Measurements from ENCODE around the gene RAB31. TPM values are rescaled to one million over a fixed set of nuclear protein-coding genes. Genes with fewer than 3 reads are reported as not detected.

Gene RAB31
- total and polyA plus RNA-seq, 5 donors from 2014 or later: 0.78 to 5.8 (median 1.3) TPM

- Histone ChIP-seq H3K9me3 (ENCODE audit: control insufficient read depth in 2 of 2, low read length in 2 of 2) (no peaks in the 10 kb centered on the region), H3K27ac (ENCODE audit: insufficient read depth, low read length, poor library complexity, severe bottlenecking) (no peak overlapping the region), H3K27me3 (ENCODE audit: control insufficient read depth, insufficient read depth, low read length) (no peaks in the 10 kb centered on the region), H3K4me1 (ENCODE audit: control insufficient read depth, insufficient read depth, low read length, poor library complexity, severe bottlenecking) (no peaks in the 10 kb centered on the region), H3K4me3 (ENCODE audit: low read depth, low read length) (no peak overlapping the region), H3K36me3 (ENCODE audit: control insufficient read depth, insufficient read depth, low read length) (no peaks in the 10 kb centered on the region)
- H3K27ac Mint-ChIP-seq: no peak overlapping the region
- no peaks in the 10 kb centered on the region for H3K36me3 Mint-ChIP-seq
- no peaks in the 10 kb centered on the region for H3K27me3 Mint-ChIP-seq
- H3K9me3 Mint-ChIP-seq: peaks cover 0 to 7% (median 4%) of the 10 kb centered on the region in 7 donors
- no peaks in the 10 kb centered on the region for H3K4me1 Mint-ChIP-seq
- H3K4me3 Mint-ChIP-seq: no peak overlapping the region
- ATAC-seq (ENCODE audit: low read depth in 2 of 2) (no peak), DNase-seq (no peak)
Observed at GRCh38 chr18:9791991-9792390, 83.9 kb downstream of the RAB31 start.

- Histone ChIP-seq H3K27me3 (ENCODE audit: control insufficient read depth, insufficient read depth, low read length) (no peaks in the 10 kb centered on the region), H3K36me3 (ENCODE audit: control insufficient read depth, insufficient read depth, low read length) (no peaks in the 10 kb centered on the region), H3K4me3 (ENCODE audit: low read depth, low read length) (no peak overlapping the region), H3K9me3 (ENCODE audit: control insufficient read depth in 2 of 2, low read length in 2 of 2) (no peaks in the 10 kb centered on the region), H3K27ac (ENCODE audit: insufficient read depth, low read length, poor library complexity, severe bottlenecking) (no peak overlapping the region), H3K4me1 (ENCODE audit: control insufficient read depth, insufficient read depth, low read length, poor library complexity, severe bottlenecking) (no peaks in the 10 kb centered on the region)
- DNase-seq: peak in 1 of 3 donors; percentile 44
- Mint-ChIP-seq H3K27ac (no peak overlapping the region), H3K27me3 (no peaks in the 10 kb centered on the region), H3K4me3 (no peak overlapping the region), H3K4me1 (no peaks in the 10 kb centered on the region), H3K36me3 (no peaks in the 10 kb centered on the region), H3K9me3 (peaks cover 0 to 7% (median 4%) of the 10 kb centered on the region in 7 donors)
- ATAC-seq (ENCODE audit: low read depth in 2 of 2): no peak
Observed at GRCh38 chr18:9792565-9793245, 84.6 kb downstream of the RAB31 start.

GRCh38 chr18:9796011-9796410, 87.9 kb downstream of the RAB31 start:
- no peak for ATAC-seq (ENCODE audit: low read depth in 2 of 2)
- no peaks in the 10 kb centered on the region for H3K36me3 Mint-ChIP-seq

GRCh38 chr18:9796935-9797549, 88.9 kb downstream of the RAB31 start:
- H3K4me3 Mint-ChIP-seq: no peak overlapping the region
- ATAC-seq (ENCODE audit: low read depth in 2 of 2): no peak
- no peak overlapping the region for H3K27ac Mint-ChIP-seq
- Histone ChIP-seq H3K4me3 (ENCODE audit: low read depth, low read length) (no peak overlapping the region), H3K36me3 (ENCODE audit: control insufficient read depth, insufficient read depth, low read length) (no peaks in the 10 kb centered on the region), H3K4me1 (ENCODE audit: control insufficient read depth, insufficient read depth, low read length, poor library complexity, severe bottlenecking) (no peaks in the 10 kb centered on the region), H3K27ac (ENCODE audit: insufficient read depth, low read length, poor library complexity, severe bottlenecking) (no peak overlapping the region), H3K27me3 (ENCODE audit: control insufficient read depth, insufficient read depth, low read length) (no peaks in the 10 kb centered on the region), H3K9me3 (ENCODE audit: control insufficient read depth in 2 of 2, low read length in 2 of 2) (no peaks in the 10 kb centered on the region)
- H3K9me3 Mint-ChIP-seq: peaks cover 0 to 7% (median 0%) of the 10 kb centered on the region in 7 donors
- H3K27me3 Mint-ChIP-seq: no peaks in the 10 kb centered on the region
- H3K4me1 Mint-ChIP-seq: no peaks in the 10 kb centered on the region
- no peak for DNase-seq
- no peaks in the 10 kb centered on the region for H3K36me3 Mint-ChIP-seq

More at GRCh38 chr18:9796011-9796410, 87.9 kb downstream of the RAB31 start:
- no peak overlapping the region for H3K4me3 ChIP-seq (ENCODE audit: low read depth, low read length)
- no peaks in the 10 kb centered on the region for H3K9me3 ChIP-seq (ENCODE audit: control insufficient read depth in 2 of 2, low read length in 2 of 2)
- Mint-ChIP-seq H3K9me3 (peaks cover 0 to 7% (median 0%) of the 10 kb centered on the region in 7 donors), H3K4me3 (no peak overlapping the region), H3K4me1 (no peaks in the 10 kb centered on the region), H3K27me3 (no peaks in the 10 kb centered on the region), H3K27ac (no peak overlapping the region)
- H3K27ac ChIP-seq (ENCODE audit: insufficient read depth, low read length, poor library complexity, severe bottlenecking): no peak overlapping the region
- DNase-seq: no peak
- no peaks in the 10 kb centered on the region for H3K36me3 ChIP-seq (ENCODE audit: control insufficient read depth, insufficient read depth, low read length)
- no peaks in the 10 kb centered on the region for H3K4me1 ChIP-seq (ENCODE audit: control insufficient read depth, insufficient read depth, low read length, poor library complexity, severe bottlenecking)
- no peaks in the 10 kb centered on the region for H3K27me3 ChIP-seq (ENCODE audit: control insufficient read depth, insufficient read depth, low read length)

GRCh38 chr18:9802175-9803062, 94.3 kb downstream of the RAB31 start:
- Mint-ChIP-seq H3K27ac (no peak overlapping the region), H3K4me3 (no peak overlapping the region), H3K36me3 (no peaks in the 10 kb centered on the region), H3K4me1 (no peaks in the 10 kb centered on the region), H3K9me3 (peaks cover 0 to 5% (median 0%) of the 10 kb centered on the region in 7 donors), H3K27me3 (no peaks in the 10 kb centered on the region)
- Histone ChIP-seq H3K27ac (ENCODE audit: insufficient read depth, low read length, poor library complexity, severe bottlenecking) (no peak overlapping the region), H3K4me1 (ENCODE audit: control insufficient read depth, insufficient read depth, low read length, poor library complexity, severe bottlenecking) (no peaks in the 10 kb centered on the region), H3K4me3 (ENCODE audit: low read depth, low read length) (no peak overlapping the region), H3K27me3 (ENCODE audit: control insufficient read depth, insufficient read depth, low read length) (no peaks in the 10 kb centered on the region), H3K9me3 (ENCODE audit: control insufficient read depth in 2 of 2, low read length in 2 of 2) (no peaks in the 10 kb centered on the region), H3K36me3 (ENCODE audit: control insufficient read depth, insufficient read depth, low read length) (no peaks in the 10 kb centered on the region)
- DNase-seq (no peak), ATAC-seq (ENCODE audit: low read depth in 2 of 2) (no peak)

- Histone ChIP-seq H3K27ac (ENCODE audit: insufficient read depth, low read length, poor library complexity, severe bottlenecking) (no peak overlapping the region), H3K36me3 (ENCODE audit: control insufficient read depth, insufficient read depth, low read length) (no peaks in the 10 kb centered on the region), H3K9me3 (ENCODE audit: control insufficient read depth in 2 of 2, low read length in 2 of 2) (no peaks in the 10 kb centered on the region), H3K27me3 (ENCODE audit: control insufficient read depth, insufficient read depth, low read length) (no peaks in the 10 kb centered on the region), H3K4me3 (ENCODE audit: low read depth, low read length) (no peak overlapping the region), H3K4me1 (ENCODE audit: control insufficient read depth, insufficient read depth, low read length, poor library complexity, severe bottlenecking) (no peaks in the 10 kb centered on the region)
- ATAC-seq (ENCODE audit: low read depth in 2 of 2): no peak
- no peak for DNase-seq
- Mint-ChIP-seq H3K4me1 (no peaks in the 10 kb centered on the region), H3K9me3 (peaks cover 0 to 5% (median 0%) of the 10 kb centered on the region in 7 donors), H3K36me3 (no peaks in the 10 kb centered on the region), H3K27ac (no peak overlapping the region), H3K27me3 (no peaks in the 10 kb centered on the region), H3K4me3 (no peak overlapping the region)
Observed at GRCh38 chr18:9803063-9803697, 95.1 kb downstream of the RAB31 start.

- no peaks in the 10 kb centered on the region for H3K27me3 Mint-ChIP-seq
Observed at GRCh38 chr18:9803698-9804516, 95.8 kb downstream of the RAB31 start.

More at GRCh38 chr18:9803698-9804516, 95.8 kb downstream of the RAB31 start:
- Histone ChIP-seq H3K27ac (ENCODE audit: insufficient read depth, low read length, poor library complexity, severe bottlenecking) (no peak overlapping the region), H3K27me3 (ENCODE audit: control insufficient read depth, insufficient read depth, low read length) (no peaks in the 10 kb centered on the region), H3K9me3 (ENCODE audit: control insufficient read depth in 2 of 2, low read length in 2 of 2) (no peaks in the 10 kb centered on the region), H3K36me3 (ENCODE audit: control insufficient read depth, insufficient read depth, low read length) (no peaks in the 10 kb centered on the region), H3K4me1 (ENCODE audit: control insufficient read depth, insufficient read depth, low read length, poor library complexity, severe bottlenecking) (no peaks in the 10 kb centered on the region), H3K4me3 (ENCODE audit: low read depth, low read length) (no peak overlapping the region)
- Mint-ChIP-seq H3K36me3 (no peaks in the 10 kb centered on the region), H3K4me1 (no peaks in the 10 kb centered on the region), H3K9me3 (peaks cover 0 to 5% (median 0%) of the 10 kb centered on the region in 7 donors), H3K27ac (no peak overlapping the region), H3K4me3 (no peak overlapping the region)
- no peak for ATAC-seq (ENCODE audit: low read depth in 2 of 2)
- no peak for DNase-seq
